HepG2 (cell line): Measurements from ENCODE around the gene OBSL1. TPM values are rescaled to one million over a fixed set of nuclear protein-coding genes. Genes with fewer than 3 reads are reported as not detected.

Source experiments
- ATF7 ChIP-seq, 2 experiments: fragments of 450-650 bp in 1 of 2; sonication (generic) in 1 of 2; formaldehyde crosslinking in 1 of 2; IDR thresholded peaks; 2 replicates each; pipeline versions ENCODE4 v1.4.0 to v1.6.1; 2016 to 2020; ENCODE audit warnings: antibody characterized with exemption in 1 of 2, mild to moderate bottlenecking in 1 of 2, missing genetic modification reagents in 1 of 2
- BHLHE40 ChIP-seq: IDR thresholded peaks from 2 replicates; pipeline ENCODE4 v1.6.1; 2011; ENCODE audit warnings: low read length, improper control_type of control experiment
- GABPA ChIP-seq, 2 experiments: IDR thresholded peaks; 2 replicates each; pipeline ENCODE4 v1.6.1; 2011 to 2016; ENCODE audit warnings: low read depth in 2 of 2, low read length in 1 of 2, missing biosample characterization in 1 of 2, missing genetic modification characterization in 1 of 2
- KLF12 ChIP-seq: sonication (generic); formaldehyde crosslinking; IDR thresholded peaks from 2 replicates; pipeline ENCODE4 v1.4.0; 2020; ENCODE audit warnings: missing genetic modification reagents, borderline replicate concordance
- MIER3 ChIP-seq: IDR thresholded peaks from 2 replicates; pipeline ENCODE4 v1.6.1; 2016; ENCODE audit warnings: missing compliant biosample characterization, borderline replicate concordance
- MYC ChIP-seq: sonication (generic); formaldehyde crosslinking; IDR thresholded peaks from 2 replicates; pipeline ENCODE4 v1.9.0; 2021; ENCODE audit warnings: missing genetic modification reagents, borderline replicate concordance
- NFIC ChIP-seq: IDR thresholded peaks from 2 replicates; pipeline ENCODE4 v1.6.1; 2012; ENCODE audit warnings: mild to moderate bottlenecking, low read length, inconsistent platforms
- POGZ ChIP-seq: sonication (generic); formaldehyde crosslinking; IDR thresholded peaks from 2 replicates; pipeline ENCODE4 v1.4.0; 2020; ENCODE audit warnings: mild to moderate bottlenecking, missing genetic modification reagents
- SAP130 ChIP-seq: IDR thresholded peaks from 2 replicates; pipeline ENCODE4 v1.6.1; 2016; ENCODE audit warnings: low read depth
- SP1 ChIP-seq, 2 experiments: fragments of 450-650 bp in 1 of 2; sonication (generic) in 1 of 2; formaldehyde crosslinking in 1 of 2; IDR thresholded peaks; 2 replicates each; pipeline versions ENCODE4 v1.4.0 to v1.6.1; 2016 to 2020; ENCODE audit warnings: missing genetic modification reagents in 1 of 2
- ZNF343 ChIP-seq: sonication (generic); formaldehyde crosslinking; IDR thresholded peaks from 2 replicates; pipeline ENCODE4 v1.4.0; 2020; ENCODE audit warnings: mild to moderate bottlenecking, missing genetic modification reagents
- ZNF350 ChIP-seq: sonication (generic); formaldehyde crosslinking; IDR thresholded peaks from 2 replicates; pipeline ENCODE4 v1.4.0; 2020; ENCODE audit warnings: mild to moderate bottlenecking, low read depth, missing genetic modification reagents, borderline replicate concordance
- ZNF431 ChIP-seq: sonication (generic); formaldehyde crosslinking; IDR thresholded peaks from 2 replicates; pipeline ENCODE4 v1.9.0; 2022; ENCODE audit warnings: missing genetic modification reagents, low read depth, mild to moderate bottlenecking, borderline replicate concordance
- ZNF577 ChIP-seq: sonication (generic); formaldehyde crosslinking; IDR thresholded peaks from 2 replicates; pipeline ENCODE4 v1.4.0; 2020; ENCODE audit warnings: mild to moderate bottlenecking, low read depth, missing genetic modification reagents, borderline replicate concordance
- ZNF775 ChIP-seq: sonication (generic); formaldehyde crosslinking; IDR thresholded peaks from 2 replicates; pipeline ENCODE4 v1.4.0; 2020; ENCODE audit warnings: missing genetic modification reagents, mild to moderate bottlenecking, moderate library complexity, borderline replicate concordance
- ZNF792 ChIP-seq: IDR thresholded peaks from 2 replicates; pipeline ENCODE4 v1.6.1; 2016
- ZNF841 ChIP-seq: sonication (generic); formaldehyde crosslinking; IDR thresholded peaks from 2 replicates; pipeline ENCODE4 v1.8.1; 2023; ENCODE audit warnings: missing genetic modification reagents, borderline replicate concordance
- polyA plus RNA-seq, 8 experiments: library from polyadenylated mRNA; depleted of rRNA in 3 of 8; stranded (reverse) in 7 of 8; unstranded in 1 of 8; fragments of >200 nt; fragmentation: Illumina TruSeq in 4 of 8; extraction: Trizol in 4 of 8; gene quantifications; 2 replicates each; pipeline versions ENCODE4 v1.2.1 to v1.2.3, GENCODE V29; 2011 to 2016; ENCODE audit warnings: low read depth in 4 of 8, missing spikeins in 1 of 8, mixed read lengths in 1 of 8; ENCODE audit not compliant: insufficient read depth in 1 of 8
- total RNA-seq, 5 experiments: library from RNA; depleted of rRNA; stranded (reverse); fragments of >200 nt; fragmentation: Illumina TruSeq; extraction: Trizol; gene quantifications; 2 replicates each; pipeline ENCODE4 v1.2.3, GENCODE V29; 2016; ENCODE audit warnings: low read depth in 1 of 5
- TF ChIP-seq, protein P1 (sequence below): IDR thresholded peaks from 2 replicates; pipeline ENCODE4 v1.6.1; 2018; ENCODE audit warnings: missing genetic modification reagents
- TF ChIP-seq, protein P2 (sequence below): sonication (generic); formaldehyde crosslinking; IDR thresholded peaks from 2 replicates; pipeline ENCODE4 v1.5.1; 2020; ENCODE audit warnings: missing genetic modification reagents, mild to moderate bottlenecking, borderline replicate concordance
- TF ChIP-seq, protein P3 (sequence below): IDR thresholded peaks from 2 replicates; pipeline ENCODE4 v1.6.1; 2018; ENCODE audit warnings: missing genetic modification reagents, mild to moderate bottlenecking, missing compliant biosample characterization
- TF ChIP-seq, protein P4 (sequence below): sonication (generic); formaldehyde crosslinking; conservative IDR thresholded peaks from 2 replicates; pipeline ENCODE4 v1.4.0; 2020; ENCODE audit warnings: missing genetic modification reagents
- TF ChIP-seq, protein P5 (sequence below): sonication (generic); formaldehyde crosslinking; IDR thresholded peaks from 2 replicates; pipeline ENCODE4 v1.5.0; 2020; ENCODE audit warnings: missing genetic modification reagents

Gene OBSL1
- total and polyA plus RNA-seq, 2 of the 13 experiments (the other 11 are each of a cell fraction or from before 2014, with no cell fraction given), result 86.7 to 218 TPM

DNA sequence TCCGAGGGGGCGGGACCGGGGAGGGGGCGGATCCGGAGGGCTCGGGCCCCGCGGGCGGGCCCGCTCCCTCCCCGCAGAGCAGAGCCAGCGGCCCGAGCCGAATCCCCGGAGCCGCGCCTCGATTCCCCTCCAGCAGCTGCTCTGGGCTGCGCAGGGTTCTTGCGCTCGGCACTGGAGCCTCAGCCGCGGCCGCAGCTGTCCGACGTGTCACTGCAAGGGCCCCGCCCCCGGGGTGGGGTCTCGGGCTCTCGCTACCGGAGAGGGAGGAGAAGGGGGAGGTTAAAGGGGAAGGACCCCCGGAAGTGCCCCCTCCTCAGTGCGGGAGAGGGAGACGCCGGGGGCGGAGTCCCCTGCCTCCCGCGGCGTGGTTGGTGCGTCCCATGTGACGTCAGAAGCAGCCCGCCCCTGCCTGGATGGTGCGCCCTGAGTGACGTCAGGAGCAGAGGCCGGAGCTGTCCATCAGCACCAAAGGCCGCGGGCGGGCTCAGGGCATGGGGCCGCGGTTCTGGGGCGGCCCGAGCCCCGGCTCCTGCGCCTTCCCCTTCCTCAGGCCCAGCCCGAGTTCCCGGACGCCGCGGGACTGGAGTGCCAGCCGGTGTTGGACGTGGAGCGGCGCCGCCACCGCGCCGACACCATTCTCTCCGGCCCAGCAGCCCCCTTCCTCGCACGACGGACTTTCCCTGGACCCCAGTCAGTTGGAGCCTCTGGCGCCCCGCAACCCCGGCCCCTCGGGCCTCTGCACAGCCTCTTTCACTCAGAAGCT is 27.6 kb downstream of the OBSL1 start, which contains the start of the genes CHPF and TMEM198 (continued):
- TF ChIP-seq, protein P1, sequence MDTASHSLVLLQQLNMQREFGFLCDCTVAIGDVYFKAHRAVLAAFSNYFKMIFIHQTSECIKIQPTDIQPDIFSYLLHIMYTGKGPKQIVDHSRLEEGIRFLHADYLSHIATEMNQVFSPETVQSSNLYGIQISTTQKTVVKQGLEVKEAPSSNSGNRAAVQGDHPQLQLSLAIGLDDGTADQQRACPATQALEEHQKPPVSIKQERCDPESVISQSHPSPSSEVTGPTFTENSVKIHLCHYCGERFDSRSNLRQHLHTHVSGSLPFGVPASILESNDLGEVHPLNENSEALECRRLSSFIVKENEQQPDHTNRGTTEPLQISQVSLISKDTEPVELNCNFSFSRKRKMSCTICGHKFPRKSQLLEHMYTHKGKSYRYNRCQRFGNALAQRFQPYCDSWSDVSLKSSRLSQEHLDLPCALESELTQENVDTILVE (CRISPR knock-in tag), result peak; percentile 88
- TF ChIP-seq, protein P2, sequence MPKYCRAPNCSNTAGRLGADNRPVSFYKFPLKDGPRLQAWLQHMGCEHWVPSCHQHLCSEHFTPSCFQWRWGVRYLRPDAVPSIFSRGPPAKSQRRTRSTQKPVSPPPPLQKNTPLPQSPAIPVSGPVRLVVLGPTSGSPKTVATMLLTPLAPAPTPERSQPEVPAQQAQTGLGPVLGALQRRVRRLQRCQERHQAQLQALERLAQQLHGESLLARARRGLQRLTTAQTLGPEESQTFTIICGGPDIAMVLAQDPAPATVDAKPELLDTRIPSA, result peak; percentile 68; the same call in 1 of the 2 replicates
- no peak; the same call in 1 of the 2 replicates for TF ChIP-seq ZNF431 (CRISPR knock-in tag)
- peak; percentile 74; the same call in 1 of the 2 replicates for TF ChIP-seq ZNF350
- peak; percentile 91 for TF ChIP-seq POGZ (CRISPR knock-in tag)
- TF ChIP-seq SP1 (IDR thresholded peaks at IDR 0.05), result 0 out of 2 replicates have a peak, but pooled peaks have one; percentile 21
- peak; percentile 95 for TF ChIP-seq SP1 (CRISPR knock-in tag; IDR thresholded peaks at IDR 0.05)
- TF ChIP-seq ZNF775 (CRISPR knock-in tag), result no peak
- TF ChIP-seq, protein P3, sequence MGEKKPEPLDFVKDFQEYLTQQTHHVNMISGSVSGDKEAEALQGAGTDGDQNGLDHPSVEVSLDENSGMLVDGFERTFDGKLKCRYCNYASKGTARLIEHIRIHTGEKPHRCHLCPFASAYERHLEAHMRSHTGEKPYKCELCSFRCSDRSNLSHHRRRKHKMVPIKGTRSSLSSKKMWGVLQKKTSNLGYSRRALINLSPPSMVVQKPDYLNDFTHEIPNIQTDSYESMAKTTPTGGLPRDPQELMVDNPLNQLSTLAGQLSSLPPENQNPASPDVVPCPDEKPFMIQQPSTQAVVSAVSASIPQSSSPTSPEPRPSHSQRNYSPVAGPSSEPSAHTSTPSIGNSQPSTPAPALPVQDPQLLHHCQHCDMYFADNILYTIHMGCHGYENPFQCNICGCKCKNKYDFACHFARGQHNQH, result peak; percentile 87
- TF ChIP-seq ZNF577 (CRISPR knock-in tag), result no peak
- TF ChIP-seq MYC (CRISPR knock-in tag), result peak; percentile 80
- peak; percentile 83; the same call in 1 of the 2 replicates for TF ChIP-seq KLF12
- no peak for TF ChIP-seq NFIC
- no peak for TF ChIP-seq GABPA (IDR thresholded peaks at IDR 0.05; ENCODE audit: low read depth, low read length)
- TF ChIP-seq GABPA (CRISPR knock-in tag; IDR thresholded peaks at IDR 0.05; ENCODE audit: low read depth), result peak; percentile 94
- peak; percentile 89 for TF ChIP-seq ZNF792
- peak; percentile 98 for TF ChIP-seq MIER3
- TF ChIP-seq ZNF343 (CRISPR knock-in tag), result 0 out of 2 replicates have a peak, but pooled peaks have one; percentile 66
- 0 out of 2 replicates have a peak, but pooled peaks have one; percentile 19 for TF ChIP-seq ZNF841
- peak; percentile 96 for TF ChIP-seq SAP130 (CRISPR knock-in tag)
- peak; percentile 79 for TF ChIP-seq BHLHE40
- TF ChIP-seq, protein P4, sequence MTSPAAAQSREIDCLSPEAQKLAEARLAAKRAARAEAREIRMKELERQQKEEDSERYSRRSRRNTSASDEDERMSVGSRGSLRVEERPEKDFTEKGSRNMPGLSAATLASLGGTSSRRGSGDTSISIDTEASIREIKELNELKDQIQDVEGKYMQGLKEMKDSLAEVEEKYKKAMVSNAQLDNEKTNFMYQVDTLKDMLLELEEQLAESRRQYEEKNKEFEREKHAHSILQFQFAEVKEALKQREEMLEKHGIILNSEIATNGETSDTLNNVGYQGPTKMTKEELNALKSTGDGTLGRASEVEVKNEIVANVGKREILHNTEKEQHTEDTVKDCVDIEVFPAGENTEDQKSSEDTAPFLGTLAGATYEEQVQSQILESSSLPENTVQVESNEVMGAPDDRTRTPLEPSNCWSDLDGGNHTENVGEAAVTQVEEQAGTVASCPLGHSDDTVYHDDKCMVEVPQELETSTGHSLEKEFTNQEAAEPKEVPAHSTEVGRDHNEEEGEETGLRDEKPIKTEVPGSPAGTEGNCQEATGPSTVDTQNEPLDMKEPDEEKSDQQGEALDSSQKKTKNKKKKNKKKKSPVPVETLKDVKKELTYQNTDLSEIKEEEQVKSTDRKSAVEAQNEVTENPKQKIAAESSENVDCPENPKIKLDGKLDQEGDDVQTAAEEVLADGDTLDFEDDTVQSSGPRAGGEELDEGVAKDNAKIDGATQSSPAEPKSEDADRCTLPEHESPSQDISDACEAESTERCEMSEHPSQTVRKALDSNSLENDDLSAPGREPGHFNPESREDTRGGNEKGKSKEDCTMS (CRISPR knock-in tag), result 0 out of 2 replicates have a peak, but pooled peaks have one; percentile 26
- TF ChIP-seq, protein P5, sequence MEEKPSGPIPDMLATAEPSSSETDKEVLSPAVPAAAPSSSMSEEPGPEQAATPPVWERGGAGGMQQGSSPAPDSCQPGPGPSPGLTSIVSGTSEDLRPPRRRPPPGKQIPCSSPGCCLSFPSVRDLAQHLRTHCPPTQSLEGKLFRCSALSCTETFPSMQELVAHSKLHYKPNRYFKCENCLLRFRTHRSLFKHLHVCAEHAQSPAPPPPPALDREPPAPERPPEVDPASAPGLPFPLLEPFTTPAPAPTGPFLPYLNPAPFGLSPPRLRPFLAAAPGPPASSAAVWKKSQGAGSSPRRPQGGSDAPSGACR, result peak; percentile 83
- peak; percentile 97 for TF ChIP-seq ATF7 (IDR thresholded peaks at IDR 0.05)
- TF ChIP-seq ATF7 (CRISPR knock-in tag; IDR thresholded peaks at IDR 0.05), result peak; percentile 96
